ENCODE data around the gene CNN1.

CNN1 gene

GRCh38 chr19:11538232-11539036, at the start of gene CNN1:
Gene CNN1, plus strand, starts transcription at chr19:11538851. Its CDS starts 77 bp downstream, at chr19:11538928.
- Histone ChIP-seq H3K4me1 (ENCODE audit: insufficient read depth, low read length, severe bottlenecking) (peaks cover 7% of the 10 kb centered on the region), H3K9me3 (ENCODE audit: low read length) (no peaks in the 10 kb centered on the region), H4K20me1 (ENCODE audit: insufficient read depth, low read length) (no peaks in the 10 kb centered on the region), H3K4me3 (ENCODE audit: low read depth, low read length, poor library complexity, severe bottlenecking) (no peak within 1 kb of the TSS), H3K79me2 (ENCODE audit: insufficient read depth, low read length) (no peaks in the 10 kb centered on the region), H2AFZ (ENCODE audit: low read length) (no peak within 1 kb of the TSS), H3F3A (ENCODE audit: insufficient read depth, low read length) (no peaks in the 10 kb centered on the region), H3K27me3 (ENCODE audit: insufficient read depth, low read length) (peaks cover 4% of the 10 kb centered on the region; the same call in 1 of the 2 replicates), H3K4me2 (ENCODE audit: low read length) (no peak within 1 kb of the TSS), H3K9me2 (ENCODE audit: low read depth, low read length) (no peaks in the 10 kb centered on the region), H3K36me3 (ENCODE audit: insufficient read depth, low read length) (no peaks in the 10 kb centered on the region), H3K9ac (ENCODE audit: low read length) (no peak within 1 kb of the TSS), H3K27ac (ENCODE audit: low read depth, low read length, poor library complexity, severe bottlenecking) (no peak within 1 kb of the TSS)
- TF ChIP-seq, protein P1, sequence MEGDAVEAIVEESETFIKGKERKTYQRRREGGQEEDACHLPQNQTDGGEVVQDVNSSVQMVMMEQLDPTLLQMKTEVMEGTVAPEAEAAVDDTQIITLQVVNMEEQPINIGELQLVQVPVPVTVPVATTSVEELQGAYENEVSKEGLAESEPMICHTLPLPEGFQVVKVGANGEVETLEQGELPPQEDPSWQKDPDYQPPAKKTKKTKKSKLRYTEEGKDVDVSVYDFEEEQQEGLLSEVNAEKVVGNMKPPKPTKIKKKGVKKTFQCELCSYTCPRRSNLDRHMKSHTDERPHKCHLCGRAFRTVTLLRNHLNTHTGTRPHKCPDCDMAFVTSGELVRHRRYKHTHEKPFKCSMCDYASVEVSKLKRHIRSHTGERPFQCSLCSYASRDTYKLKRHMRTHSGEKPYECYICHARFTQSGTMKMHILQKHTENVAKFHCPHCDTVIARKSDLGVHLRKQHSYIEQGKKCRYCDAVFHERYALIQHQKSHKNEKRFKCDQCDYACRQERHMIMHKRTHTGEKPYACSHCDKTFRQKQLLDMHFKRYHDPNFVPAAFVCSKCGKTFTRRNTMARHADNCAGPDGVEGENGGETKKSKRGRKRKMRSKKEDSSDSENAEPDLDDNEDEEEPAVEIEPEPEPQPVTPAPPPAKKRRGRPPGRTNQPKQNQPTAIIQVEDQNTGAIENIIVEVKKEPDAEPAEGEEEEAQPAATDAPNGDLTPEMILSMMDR (IDR thresholded peaks at IDR 0.05; ENCODE audit: low read length): no peak
- no peak for TF ChIP-seq EZH2 (IDR thresholded peaks at IDR 0.05; ENCODE audit: borderline replicate concordance, low read length)

- Histone ChIP-seq H3F3A (ENCODE audit: insufficient read depth, low read length) (no peaks in the 10 kb centered on the region), H3K9me3 (ENCODE audit: low read length) (no peaks in the 10 kb centered on the region), H3K36me3 (ENCODE audit: insufficient read depth, low read length) (peaks cover 7% of the 10 kb centered on the region; the same call in 1 of the 2 replicates), H3K4me3 (ENCODE audit: low read depth, low read length, poor library complexity, severe bottlenecking) (no peak overlapping the region), H4K20me1 (ENCODE audit: insufficient read depth, low read length) (no peaks in the 10 kb centered on the region), H2AFZ (ENCODE audit: low read length) (no peak overlapping the region), H3K9me2 (ENCODE audit: low read depth, low read length) (no peaks in the 10 kb centered on the region), H3K4me1 (ENCODE audit: insufficient read depth, low read length, severe bottlenecking) (no peaks in the 10 kb centered on the region), H3K27me3 (ENCODE audit: insufficient read depth, low read length) (no peaks in the 10 kb centered on the region), H3K9ac (ENCODE audit: low read length) (no peak overlapping the region), H3K79me2 (ENCODE audit: insufficient read depth, low read length) (no peaks in the 10 kb centered on the region), H3K27ac (ENCODE audit: low read depth, low read length, poor library complexity, severe bottlenecking) (no peak overlapping the region), H3K4me2 (ENCODE audit: low read length) (no peak overlapping the region)
- TF ChIP-seq EZH2 (IDR thresholded peaks at IDR 0.05; ENCODE audit: borderline replicate concordance, low read length): no peak
- TF ChIP-seq, protein P1 (IDR thresholded peaks at IDR 0.05; ENCODE audit: low read length): no peak
These were observed 49.3 kb upstream of the CNN1 start for GRCh38 chr19:11489378-11489777.

DNA sequence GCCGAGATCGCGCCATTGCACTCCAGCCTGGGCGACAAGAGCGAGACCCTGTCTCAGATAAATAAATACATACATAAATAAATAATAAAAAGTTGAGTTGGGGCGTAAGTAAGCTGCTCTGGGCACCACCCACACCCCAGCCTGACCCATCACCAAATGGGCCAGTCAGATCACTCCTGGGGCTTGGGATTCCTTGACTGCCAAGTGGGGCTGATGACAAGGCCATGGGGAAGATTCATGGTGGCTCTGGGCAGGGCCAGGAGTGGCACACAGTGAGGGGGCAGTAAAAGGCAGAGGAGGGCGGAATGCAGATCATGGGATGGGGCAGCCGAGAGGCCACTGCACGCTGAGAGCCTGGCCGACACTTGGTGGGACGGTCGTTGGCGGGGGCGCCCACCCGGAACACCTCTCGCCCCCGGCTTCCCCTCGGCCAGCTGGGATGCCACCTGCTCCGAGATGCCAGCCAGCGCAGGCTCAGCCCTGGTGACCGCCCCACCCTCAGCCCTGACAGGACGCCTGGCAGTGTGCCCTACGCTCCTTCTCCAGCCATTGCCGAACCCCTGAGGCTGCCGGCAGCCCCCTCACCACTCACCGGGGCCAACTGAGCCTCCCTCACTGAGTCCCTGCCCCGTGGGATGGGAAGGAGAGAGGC, 43.9 kb upstream of the CNN1 start:
- no peak for TF ChIP-seq EZH2 (IDR thresholded peaks at IDR 0.05; ENCODE audit: borderline replicate concordance, low read length)
- TF ChIP-seq, protein P1 (IDR thresholded peaks at IDR 0.05; ENCODE audit: low read length): no peak
- H3K9me3 ChIP-seq (ENCODE audit: low read length): no peaks in the 10 kb centered on the region
- H3K27ac ChIP-seq (ENCODE audit: low read depth, low read length, poor library complexity, severe bottlenecking): no peak overlapping the region
- H3K27me3 ChIP-seq (ENCODE audit: insufficient read depth, low read length): no peaks in the 10 kb centered on the region
- no peaks in the 10 kb centered on the region for H3K9me2 ChIP-seq (ENCODE audit: low read depth, low read length)
- no peaks in the 10 kb centered on the region for H3F3A ChIP-seq (ENCODE audit: insufficient read depth, low read length)
- H3K4me2 ChIP-seq (ENCODE audit: low read length): no peak overlapping the region
- no peaks in the 10 kb centered on the region for H3K4me1 ChIP-seq (ENCODE audit: insufficient read depth, low read length, severe bottlenecking)
- no peaks in the 10 kb centered on the region for H3K79me2 ChIP-seq (ENCODE audit: insufficient read depth, low read length)
- H3K36me3 ChIP-seq (ENCODE audit: insufficient read depth, low read length): peaks cover 18% of the 10 kb centered on the region
- H3K4me3 ChIP-seq (ENCODE audit: low read depth, low read length, poor library complexity, severe bottlenecking): no peak overlapping the region
- H2AFZ ChIP-seq (ENCODE audit: low read length): no peak overlapping the region
- no peak overlapping the region for H3K9ac ChIP-seq (ENCODE audit: low read length)
- no peaks in the 10 kb centered on the region for H4K20me1 ChIP-seq (ENCODE audit: insufficient read depth, low read length)

Measured in OCI-LY1 (cell line).